ENCODE data around the gene FOXP2.
"Not testable (repeated sequence)": the region's sequence is repeated elsewhere in the genome, so short reads cannot be mapped to it uniquely, and the experiment has no call there.

FOXP2 gene

DNA sequence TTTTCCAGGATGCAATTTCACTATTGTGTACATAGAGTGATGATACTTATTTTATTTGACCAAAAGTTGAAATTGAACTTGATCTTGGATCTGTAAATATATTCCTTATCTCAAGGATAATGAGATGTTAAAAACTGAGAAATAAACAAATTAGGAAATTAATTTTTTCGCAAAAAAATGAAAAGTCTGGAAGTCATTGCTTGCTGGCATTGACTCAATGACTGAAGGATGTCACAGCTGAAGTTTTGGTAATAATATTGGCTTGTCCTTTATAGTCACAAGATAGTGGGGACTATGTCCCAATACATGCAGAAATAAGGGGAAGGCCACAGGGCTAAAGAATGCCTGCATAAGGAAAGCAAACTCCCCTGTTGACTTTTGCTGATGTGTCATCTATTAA lies 92.8 kb downstream of the FOXP2 start:
- no peak for DNase-seq

DNA sequence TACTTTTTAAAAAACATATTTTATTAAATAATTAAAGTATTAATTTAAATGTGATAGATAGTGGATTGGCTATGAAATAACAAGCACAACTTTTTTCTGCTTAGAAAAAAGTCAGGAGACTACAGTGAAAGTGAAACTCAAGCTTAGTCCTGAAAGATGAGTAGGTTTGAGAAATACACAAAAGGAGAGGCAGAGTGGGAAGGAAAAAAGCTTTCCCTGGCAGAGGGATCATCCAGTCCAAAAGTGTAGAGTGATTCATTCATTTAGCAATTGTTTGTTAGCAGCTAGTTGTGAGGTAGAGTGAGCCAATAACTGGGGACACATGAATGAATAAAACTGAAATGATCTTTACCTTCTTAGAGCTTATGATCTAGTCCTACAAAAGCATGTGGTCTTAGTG lies 93.5 kb downstream of the FOXP2 start:
- DNase-seq: no peak

DNA sequence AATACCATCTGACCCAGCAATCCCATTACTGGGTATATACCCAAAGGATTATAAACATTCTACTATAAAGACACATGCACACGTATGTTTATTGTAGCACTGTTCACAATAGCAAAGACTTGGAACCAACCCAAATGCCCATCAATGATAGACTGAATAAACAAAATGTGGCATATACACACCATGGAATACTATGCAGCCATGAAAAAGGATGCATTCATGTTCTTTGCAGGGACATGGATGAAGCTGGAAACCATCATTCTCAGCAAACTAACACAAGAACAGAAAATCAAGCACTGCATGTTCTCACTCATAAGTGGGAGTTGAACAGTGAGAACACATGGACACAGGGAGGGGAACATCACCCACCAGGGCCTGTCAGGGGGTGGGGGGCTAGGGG lies 96.2 kb downstream of the FOXP2 start:
- DNase-seq: not testable (repeated sequence)

DNA sequence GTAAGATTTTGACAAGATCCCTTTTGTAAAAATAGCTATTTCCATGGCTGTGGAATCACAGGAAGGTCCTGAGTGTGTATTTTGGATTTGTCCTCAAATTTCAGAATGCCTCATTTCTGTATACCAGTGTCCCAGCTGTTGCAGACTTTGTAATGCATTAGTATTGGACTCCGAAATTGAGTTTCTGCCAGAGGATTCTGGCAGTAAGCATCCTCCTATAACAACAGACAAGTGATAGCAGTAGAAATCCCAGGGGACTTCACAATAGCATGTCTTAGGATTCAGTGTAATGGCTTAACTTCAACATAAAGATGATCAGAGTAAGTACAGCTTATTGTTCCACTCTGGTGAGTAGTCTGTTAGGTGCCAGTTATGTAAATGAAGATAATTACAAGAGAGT lies 104.6 kb downstream of the FOXP2 start:
- DNase-seq: no peak

DNA sequence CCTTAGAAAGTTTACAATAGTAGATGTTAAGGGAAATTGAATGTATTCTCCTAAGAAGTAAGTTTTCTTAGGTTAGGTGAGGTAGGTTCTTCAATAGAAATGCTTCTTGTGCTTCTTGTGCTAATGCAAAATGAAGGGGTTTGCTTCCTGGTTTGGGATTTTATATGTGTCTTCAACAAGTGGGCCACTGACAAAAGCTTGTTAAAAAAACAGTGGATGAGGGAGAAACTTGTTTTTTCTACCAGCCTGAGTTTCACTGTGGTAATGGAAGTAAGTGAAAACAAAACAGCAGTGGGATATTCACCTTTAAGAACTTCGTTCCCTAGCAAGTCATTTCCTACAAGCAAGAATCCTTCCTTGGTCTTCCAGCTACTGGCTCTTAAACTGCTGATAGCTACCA lies 107.5 kb downstream of the FOXP2 start:
- DNase-seq: no peak

DNA sequence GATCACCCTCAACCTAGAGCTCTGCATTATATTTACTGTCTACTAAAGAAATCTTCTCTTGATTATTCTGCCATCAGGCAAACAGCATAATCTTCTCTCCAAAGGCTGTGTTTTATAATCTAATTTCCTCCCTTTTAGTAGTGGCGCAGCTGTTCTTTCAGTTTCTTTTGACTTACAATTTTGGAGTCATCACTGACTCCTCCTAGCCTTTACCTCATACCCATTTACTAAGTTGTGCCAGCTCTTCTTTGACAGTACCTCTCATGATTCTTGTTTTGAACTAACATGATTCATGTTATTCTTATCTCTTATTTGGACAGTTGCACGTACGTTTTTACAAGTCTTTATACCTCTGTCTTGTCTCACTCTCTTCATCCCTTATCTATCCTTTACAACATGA lies 113.0 kb downstream of the FOXP2 start:
- DNase-seq: no peak

DNA sequence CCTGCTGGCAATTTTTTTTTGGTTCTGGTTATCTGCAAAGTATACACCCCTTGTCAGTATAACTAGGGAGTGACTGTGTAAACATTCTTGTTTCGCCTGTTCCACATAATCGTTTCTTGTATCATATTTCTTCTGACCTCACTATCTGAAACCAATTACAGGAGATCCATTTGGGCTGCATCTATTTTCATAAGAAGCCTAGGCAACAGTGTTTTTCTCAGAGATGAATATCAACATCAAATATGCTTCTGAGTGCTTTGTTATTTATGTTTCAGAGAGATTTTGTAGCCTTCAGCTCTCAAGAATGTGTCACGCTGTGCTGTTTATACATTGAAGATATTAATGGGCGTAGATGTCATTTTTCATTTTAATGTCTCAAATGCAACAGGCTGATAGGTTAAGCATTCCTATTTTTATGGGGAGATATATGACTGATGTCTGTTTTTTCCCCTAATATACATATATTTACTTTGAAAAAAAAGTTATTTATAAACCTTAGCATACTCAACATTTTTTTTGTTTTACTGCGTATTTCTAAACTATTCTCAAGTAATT lies 115.5 kb downstream of the FOXP2 start:
- DNase-seq: no peak

DNA sequence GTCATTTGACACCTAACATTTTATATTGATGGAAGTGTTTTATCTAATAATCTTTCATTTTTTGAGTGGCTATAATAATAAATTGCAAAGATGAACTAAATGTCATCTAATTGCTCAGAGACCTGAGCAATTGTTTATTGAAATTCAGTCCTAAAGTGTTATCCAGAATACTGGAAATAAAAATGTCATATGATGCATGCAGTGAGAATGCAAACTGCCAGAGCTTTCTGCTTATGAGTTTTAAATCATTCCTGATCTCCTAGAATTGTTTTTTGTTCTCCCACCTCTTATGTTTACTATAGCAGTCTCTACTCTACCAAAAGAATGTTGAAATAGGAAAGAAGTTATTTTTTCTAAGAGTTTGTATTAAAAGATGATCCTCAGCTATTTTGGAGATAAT lies 116.7 kb downstream of the FOXP2 start:
- DNase-seq: no peak

DNA sequence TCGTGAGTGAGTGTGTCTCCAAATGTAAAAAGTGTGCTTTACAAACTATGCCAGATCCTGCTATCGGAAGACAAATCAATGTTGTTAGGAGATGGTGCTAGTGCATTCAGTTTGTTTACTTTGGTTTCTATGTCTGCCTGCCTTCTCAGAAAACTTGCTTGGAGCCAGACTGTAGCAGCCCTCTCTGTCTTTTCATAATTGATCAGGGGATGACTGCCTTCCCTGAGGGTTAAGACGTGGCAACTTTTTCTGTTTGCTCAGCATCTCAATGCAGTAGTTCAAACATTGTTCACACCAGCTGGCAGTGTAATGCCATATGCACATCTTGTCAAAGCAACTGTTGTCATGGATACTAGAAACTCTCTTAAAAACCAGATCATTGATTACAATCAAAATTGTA lies 118.5 kb downstream of the FOXP2 start:
- no peak for DNase-seq

DNA sequence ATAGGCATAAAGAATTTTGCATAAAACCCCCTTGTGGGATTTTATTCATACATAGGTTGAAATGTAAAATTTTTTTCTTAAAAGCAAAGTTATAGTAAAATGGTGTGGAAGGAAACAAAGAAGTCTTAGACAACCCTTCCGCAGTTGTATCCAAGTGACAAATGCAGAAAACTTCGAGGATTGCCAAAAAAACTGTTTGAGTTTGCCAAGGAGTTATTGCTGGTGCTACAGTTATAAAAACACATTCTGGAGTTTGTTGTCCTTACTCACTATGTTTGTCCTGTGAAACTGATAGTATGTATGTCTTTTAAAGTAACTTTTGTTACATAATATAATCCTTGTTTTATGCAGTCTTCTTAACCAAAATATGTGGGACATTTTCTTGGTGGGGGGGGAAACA lies 120.3 kb downstream of the FOXP2 start:
- no peak for DNase-seq

DNA sequence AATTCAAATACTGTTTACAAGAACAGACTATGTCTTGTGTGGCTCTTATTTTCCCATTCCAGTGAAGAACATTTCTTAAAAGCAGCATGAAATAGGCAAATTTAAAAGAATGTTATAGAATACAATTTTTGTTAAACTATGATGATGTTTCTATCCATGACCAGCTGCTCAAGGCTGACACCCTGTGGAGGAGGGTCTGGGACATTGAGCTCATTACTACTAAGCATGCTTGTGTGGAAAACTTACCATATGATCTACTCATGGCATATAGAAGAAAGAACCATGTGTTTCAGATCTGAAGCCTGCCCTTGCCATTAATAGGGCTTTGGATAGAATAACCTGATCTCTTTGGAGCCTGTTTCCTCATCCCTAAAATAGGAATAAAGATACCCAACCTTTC lies 125.0 kb downstream of the FOXP2 start:
- DNase-seq: no peak

DNA sequence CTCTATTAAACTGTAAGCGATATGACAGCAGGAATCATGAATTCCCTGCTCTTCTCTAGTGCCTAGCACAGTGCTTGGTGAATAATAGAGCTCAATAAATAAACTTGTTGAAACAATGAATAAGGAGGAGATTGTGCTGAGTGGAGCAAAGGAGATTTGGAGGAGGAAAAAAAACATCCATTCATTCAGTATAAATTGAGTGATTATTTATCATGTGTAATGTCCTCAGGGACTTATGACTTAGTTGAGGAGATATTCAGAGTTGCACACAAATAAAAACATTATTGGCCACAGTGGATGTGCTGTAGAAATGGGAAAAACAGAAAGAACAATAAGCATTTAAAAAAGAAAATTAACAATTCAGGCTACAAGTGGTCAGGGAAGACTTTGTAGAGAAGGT lies 125.7 kb downstream of the FOXP2 start:
- DNase-seq: no peak

DNA sequence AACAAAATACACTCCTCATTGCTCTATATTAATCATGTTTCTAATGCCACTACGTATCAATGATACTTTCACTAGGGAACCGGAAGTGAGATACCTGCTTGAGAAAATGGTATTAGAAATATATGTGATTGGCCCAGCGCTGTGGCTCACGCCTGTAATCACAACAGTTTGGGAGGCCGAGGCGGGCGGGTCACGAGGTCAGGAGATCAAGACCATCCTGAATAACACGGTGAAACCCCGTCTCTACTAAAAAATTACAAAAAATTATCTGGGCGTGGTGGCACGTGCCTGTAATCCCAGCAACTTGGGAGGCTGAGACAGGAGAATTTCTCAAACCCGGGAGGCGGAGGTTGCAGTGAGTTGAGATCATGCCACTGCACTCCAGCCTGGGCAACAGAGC lies 132.7 kb downstream of the FOXP2 start:
- not testable (repeated sequence) for DNase-seq

DNA sequence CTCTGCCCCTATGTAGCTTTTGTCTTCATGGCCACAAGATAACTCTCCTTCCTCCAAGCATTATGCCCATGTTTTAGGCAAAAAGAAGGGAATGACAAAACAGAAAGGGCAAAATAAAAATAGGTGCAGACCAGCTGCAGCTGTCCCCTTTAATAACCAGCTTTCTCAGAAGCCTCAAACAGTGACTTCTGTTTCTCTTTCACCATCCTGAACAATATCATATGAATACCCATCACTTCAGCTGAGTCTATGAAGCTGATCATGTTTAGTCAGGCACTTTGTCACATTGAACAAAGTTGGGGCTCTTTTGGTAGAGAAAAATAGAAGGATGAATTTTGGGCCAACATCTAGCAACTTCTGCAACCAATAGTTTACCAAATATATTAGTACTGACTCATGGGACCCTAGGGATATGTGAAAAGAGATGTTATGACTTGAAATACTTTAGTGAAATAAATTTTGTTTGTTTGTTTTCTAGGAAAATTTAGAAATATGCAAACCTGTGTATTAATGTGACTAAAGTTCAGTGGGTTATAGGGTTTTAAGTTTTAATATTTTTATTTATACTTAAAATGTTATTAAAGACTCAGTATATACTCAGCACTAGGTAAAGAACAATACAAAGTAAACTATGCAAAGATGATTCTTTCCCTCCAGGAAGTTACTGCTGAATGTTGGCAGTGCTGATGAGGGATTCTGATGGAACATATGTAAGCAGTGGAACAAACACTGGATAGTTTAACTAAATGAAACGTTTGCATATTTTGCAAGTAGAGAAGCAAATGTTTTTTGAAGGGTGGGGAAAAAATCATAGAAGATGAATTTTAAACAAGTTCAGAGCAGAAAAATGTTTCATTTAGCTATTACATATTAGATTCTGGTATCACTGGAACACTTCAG lies 133.7 kb downstream of the FOXP2 start:
- DNase-seq: no peak

DNA sequence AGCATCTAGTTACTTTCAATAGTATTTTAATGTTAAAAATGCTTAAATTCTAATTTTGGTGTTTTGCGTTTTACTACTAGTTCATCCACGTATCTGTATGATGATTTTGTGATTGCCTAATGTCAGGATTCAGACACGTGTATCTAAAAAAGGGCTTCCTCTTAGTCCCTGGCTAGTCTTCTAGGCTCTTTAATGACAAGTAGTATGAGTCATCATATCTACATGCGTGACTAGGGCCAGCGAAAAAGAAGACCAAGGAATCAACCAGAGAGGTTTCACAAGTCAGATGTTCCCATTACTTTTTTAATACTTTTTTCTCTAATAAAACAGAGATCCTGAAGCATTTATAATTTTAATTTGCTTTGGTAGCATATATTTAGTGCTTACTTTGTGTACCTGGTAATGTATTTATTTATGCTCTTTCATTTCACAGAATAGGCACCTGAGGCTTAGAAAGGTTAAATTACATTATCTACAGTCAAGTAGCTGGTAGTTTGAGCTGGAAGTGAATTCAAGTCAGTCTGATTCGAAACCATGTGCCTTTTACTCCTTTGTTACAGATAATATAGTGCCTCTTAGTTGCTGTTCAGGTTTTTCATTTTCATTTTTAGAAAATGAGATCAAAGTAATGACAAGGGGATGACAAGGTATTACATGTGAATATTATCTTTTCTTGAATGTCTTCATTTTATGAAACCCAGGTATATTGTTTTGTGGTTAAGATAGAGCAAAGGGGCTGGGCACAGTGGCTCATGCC lies 140.3 kb downstream of the FOXP2 start:
- DNase-seq: no peak

DNA sequence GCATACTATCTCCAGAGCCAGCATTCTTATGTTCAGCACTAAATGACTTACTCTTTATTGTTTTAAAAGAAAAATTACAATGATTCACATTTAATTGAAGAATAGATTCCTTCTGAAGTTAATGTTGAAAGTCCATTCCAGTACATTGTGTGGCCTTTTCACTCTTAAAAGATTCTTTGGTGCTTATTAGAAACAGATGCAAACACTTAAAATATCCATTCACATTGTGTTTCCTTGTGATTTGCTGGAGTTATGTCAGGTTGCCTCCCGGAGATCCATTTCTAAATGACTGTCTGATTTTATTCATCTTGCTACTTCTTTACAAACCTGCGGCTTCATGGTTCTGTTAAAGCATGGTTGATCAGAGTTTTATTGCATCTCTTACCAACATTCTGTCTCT lies 152.8 kb downstream of the FOXP2 start:
- DNase-seq: no peak

DNA sequence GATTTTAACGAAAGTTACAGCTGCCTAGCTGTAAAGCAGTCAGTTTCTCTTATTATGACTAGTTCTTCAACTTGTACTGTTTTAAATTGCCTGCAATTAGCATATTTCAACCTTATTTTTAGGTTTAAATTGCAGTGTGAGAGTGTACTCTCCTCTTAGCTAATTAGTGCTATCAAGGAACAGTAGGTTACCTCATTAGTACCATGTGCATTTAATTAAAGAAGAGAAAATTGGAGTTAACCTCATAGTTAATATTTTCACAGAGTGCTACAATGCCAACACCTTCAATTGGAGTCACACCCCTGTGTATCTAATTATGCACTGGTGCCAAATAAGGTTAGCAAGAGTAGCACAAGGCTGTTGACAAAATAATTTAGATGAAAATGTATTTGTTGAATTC lies 154.6 kb downstream of the FOXP2 start:
- DNase-seq: no peak

DNA sequence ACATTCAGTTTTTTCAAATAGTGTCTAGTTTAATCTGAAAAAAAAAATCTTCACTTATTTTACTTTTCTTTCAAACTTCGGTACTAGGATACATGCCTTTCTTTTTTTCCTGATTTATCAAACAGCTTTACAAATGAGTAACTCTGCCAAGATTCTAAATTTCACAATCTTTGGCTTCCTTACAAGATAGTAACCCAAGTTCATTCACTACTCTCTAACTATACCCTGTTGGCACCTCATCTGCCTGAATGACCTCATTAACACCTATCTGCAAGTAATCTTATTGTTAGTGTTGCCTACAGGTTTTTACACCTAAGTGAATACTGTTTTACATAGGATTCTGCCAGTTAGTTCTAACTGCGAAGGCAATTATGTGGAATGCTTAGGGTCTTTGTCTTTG lies 159.8 kb downstream of the FOXP2 start:
- no peak for DNase-seq

DNA sequence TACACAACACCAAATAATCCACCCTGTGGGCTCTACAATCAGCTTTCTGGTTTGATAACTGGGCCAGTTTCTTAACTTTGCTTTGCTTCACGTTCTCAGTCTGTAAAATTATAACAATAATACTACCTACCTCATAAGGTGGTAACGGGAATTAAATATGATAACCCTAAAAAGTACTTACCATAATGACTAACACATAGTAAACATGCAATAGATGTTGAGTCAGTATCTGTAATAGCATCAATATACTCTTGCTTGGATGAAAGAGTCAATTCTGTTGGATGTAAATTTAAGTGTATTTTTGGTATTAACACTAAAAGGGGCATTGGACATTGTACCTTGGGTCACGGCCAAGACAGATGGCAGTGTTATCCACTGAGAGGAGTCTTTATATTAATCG lies 160.5 kb downstream of the FOXP2 start:
- DNase-seq: no peak

DNA sequence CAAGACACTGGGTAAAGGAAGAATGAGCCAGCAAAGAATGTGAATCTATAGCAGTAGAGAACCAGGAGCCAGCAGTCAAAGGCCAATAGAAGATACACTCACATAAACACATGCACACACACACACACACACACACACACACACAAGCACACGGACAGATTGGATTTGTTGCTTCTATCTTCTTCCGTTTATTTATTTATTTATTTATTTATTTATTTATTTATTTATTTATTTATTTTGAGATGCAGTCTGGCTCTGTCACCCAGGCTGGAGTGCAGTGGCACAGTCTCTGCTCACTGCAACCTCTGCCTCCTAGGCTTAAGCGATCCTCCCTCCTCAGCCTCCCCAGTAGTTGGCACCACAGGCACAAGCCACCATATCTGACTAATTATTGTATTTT lies 166.3 kb downstream of the FOXP2 start:
- DNase-seq: not testable (repeated sequence)

DNA sequence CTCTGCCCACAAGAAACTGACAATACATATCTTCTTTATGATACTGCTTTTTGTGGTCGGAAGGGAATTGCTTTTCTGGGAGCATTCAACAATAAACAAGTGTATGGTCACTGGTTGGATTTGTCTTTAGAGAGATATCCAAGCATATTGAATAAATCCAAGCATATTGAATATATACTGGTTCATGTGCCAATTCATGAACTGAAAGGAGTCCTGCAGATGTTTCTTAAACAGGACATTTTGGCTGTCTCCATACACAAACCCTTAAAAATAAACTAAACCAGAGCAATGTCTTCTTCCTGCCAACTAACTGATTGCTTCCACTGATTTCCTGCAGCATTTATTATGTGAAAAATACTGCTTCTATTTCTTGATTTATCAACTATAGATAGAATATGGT lies 173.9 kb downstream of the FOXP2 start:
- no peak for DNase-seq

DNA sequence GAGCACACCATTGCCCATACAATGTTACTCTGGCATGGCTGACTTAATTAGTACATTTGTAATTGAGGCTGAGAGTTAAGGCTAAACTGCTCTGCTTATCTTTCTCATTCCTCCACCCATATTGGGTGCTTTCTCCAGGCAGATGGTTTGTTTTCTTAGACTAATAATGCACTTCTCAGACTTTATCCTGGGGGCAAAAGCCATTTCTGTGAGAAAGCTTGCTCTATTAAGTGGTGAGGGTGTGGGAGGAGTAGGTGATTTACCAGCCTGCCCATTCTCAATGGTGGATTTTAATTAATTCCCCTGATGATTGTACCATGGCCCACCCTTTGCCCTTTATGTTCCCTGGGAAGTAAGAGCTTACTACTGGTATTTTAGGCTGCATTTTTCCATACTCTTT lies 174.8 kb downstream of the FOXP2 start:
- no peak for DNase-seq

DNA sequence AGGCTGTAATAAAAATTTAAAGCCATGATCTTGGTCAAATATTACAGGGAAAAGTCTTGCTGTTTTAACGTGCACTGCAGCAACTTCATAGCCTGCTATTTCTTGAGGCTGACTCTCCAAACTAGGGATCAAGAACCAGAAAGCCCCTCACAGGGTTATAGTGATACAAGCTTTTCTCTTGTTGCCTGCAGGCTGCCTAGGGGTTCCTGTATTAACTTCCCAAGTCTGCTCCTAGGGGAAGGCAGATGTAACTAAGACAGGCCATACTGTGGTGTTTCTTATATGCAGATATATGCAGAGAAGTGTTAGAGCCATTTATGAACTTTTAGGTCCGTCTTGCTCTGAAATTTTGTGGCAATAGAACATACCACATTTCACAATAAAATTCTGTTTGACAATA lies 175.7 kb downstream of the FOXP2 start:
- no peak for DNase-seq

DNA sequence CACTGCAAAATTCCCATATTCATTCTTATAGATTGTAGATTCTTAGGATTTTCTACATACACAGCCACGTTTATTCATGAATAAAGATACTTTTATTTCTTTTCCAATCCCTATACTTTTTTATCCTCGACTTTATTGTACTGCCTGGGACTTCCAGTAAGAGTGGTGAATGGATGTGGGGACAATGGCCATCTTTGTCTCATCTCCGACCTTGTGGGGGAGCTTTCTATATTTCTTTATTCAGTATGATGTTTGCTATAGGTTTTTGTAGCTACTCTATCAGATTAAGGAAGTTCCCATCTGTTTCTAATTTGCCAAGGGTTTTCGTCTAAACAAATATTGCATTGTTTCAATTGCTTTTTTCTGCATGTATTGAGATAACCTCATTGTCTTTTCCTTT lies 184.3 kb downstream of the FOXP2 start:
- no peak for DNase-seq
